Measurements from ENCODE around the gene PPM1M.
"Not testable (repeated sequence)": the region's sequence is repeated elsewhere in the genome, so short reads cannot be mapped to it uniquely, and the experiment has no call there.

The PPM1M gene

GRCh38 chr3:52279596-52279995, 34.0 kb downstream of the PPM1M start:
- DNase-seq, result no peak

- no peak for DNase-seq
These were observed 34.5 kb downstream of the PPM1M start for GRCh38 chr3:52280050-52280461.

GRCh38 chr3:52281981-52282801, 36.6 kb downstream of the PPM1M start:
- DNase-seq, result peak; percentile 26

- DNase-seq, result no peak
These were observed 37.7 kb downstream of the PPM1M start for GRCh38 chr3:52283306-52283705.

- DNase-seq, result not testable (repeated sequence)
These were observed 38.5 kb downstream of the PPM1M start for GRCh38 chr3:52284051-52284450.

GRCh38 chr3:52286777-52287110, 41.2 kb downstream of the PPM1M start:
- no peak for DNase-seq

- no peak for DNase-seq
These were observed 43.1 kb downstream of the PPM1M start for GRCh38 chr3:52288674-52289073.

GRCh38 chr3:52289338-52289746, 43.8 kb downstream of the PPM1M start:
- no peak for DNase-seq

- DNase-seq, result no peak
These were observed 44.4 kb downstream of the PPM1M start for GRCh38 chr3:52289747-52290595.

- no peak for DNase-seq
These were observed 45.3 kb downstream of the PPM1M start for GRCh38 chr3:52290596-52291507.

- peak; percentile 27 for DNase-seq
These were observed 46.1 kb downstream of the PPM1M start for GRCh38 chr3:52291508-52292181.

- DNase-seq, result no peak
These were observed 46.9 kb downstream of the PPM1M start for GRCh38 chr3:52292247-52293065.

GRCh38 chr3:52293491-52294319, 48.1 kb downstream of the PPM1M start:
- DNase-seq, result no peak

GRCh38 chr3:52294320-52295150, 49.0 kb downstream of the PPM1M start:
- no peak for DNase-seq

GRCh38 chr3:52295671-52296208, 50.2 kb downstream of the PPM1M start:
- no peak for DNase-seq

GRCh38 chr3:52297242-52298148, 51.9 kb downstream of the PPM1M start:
- no peak for DNase-seq

- no peak for DNase-seq
These were observed 52.9 kb downstream of the PPM1M start for GRCh38 chr3:52298149-52299098.

Measured in stimulated activated CD4-positive, alpha-beta T cell treated with anti-CD3 and anti-CD28 coated beads, Interleukin-4, amount 100 ng/mL, for 24 hours (primary cell).